Heart left ventricle (tissue), 16 donors: ENCODE measurements around the gene KCNJ6. TPM values are rescaled to one million over a fixed set of nuclear protein-coding genes. Genes with fewer than 3 reads are reported as not detected.
A peak's percentile ranks its signal among the peaks of the same experiment; 100 is the strongest.

Experiments used
- ATAC-seq, 4 donors: fragments of 200-7000 bp; cut with Tn5 transposase; one replicate each; pipeline ENCODE4 v1.9.1; 2020 to 2022; ENCODE audit warnings: moderate library complexity in 4 of 4, mild to moderate bottlenecking in 3 of 4, moderate number of reproducible peaks in 1 of 4
- DNase-seq, 5 donors: peaks; one replicate each; pipeline ENCODE4 v3.0.0-alpha.2; 2020
- H3K27ac ChIP-seq, 12 donors: fragments of 200-600 bp; sonication (generic) in 4 of 12; one replicate each; pipeline versions ENCODE4 v1.5.0 to v1.8.0; 2016 to 2022; ENCODE audit warnings: mild to moderate bottlenecking in 2 of 12
- H3K27me3 ChIP-seq, 9 donors: fragments of 200-600 bp; sonication (generic) in 2 of 9; one replicate each; pipeline versions ENCODE4 v1.5.1 to v1.8.0; 2016 to 2022; ENCODE audit warnings: mild to moderate bottlenecking in 3 of 9
- H3K36me3 ChIP-seq, 9 donors: fragments of 200-600 bp; sonication (generic) in 2 of 9; one replicate each; pipeline versions ENCODE4 v1.5.0 to v1.8.0; 2018 to 2022; ENCODE audit warnings: mild to moderate bottlenecking in 2 of 9
- H3K4me1 ChIP-seq, 12 donors: fragments of 200-600 bp; sonication (generic) in 4 of 12; one replicate each; pipeline versions ENCODE4 v1.5.0 to v1.8.0; 2016 to 2022; ENCODE audit warnings: mild to moderate bottlenecking in 3 of 12
- H3K4me3 ChIP-seq, 12 donors: fragments of 200-600 bp; sonication (generic) in 4 of 12; one replicate each; pipeline versions ENCODE4 v1.5.0 to v1.8.0; 2017 to 2022; ENCODE audit warnings: mild to moderate bottlenecking in 9 of 12, moderate library complexity in 4 of 12
- H3K9me3 ChIP-seq, 12 donors: fragments of 200-600 bp; sonication (generic) in 4 of 12; one replicate each; pipeline versions ENCODE4 v1.5.0 to v1.8.0; 2016 to 2022; ENCODE audit warnings: mild to moderate bottlenecking in 1 of 12
- POLR2A ChIP-seq, 2 donors: fragments of 450-650 bp; IDR thresholded peaks; one replicate each; pipeline ENCODE4 v1.6.1; 2017; ENCODE audit warnings: antibody characterized with exemption in 2 of 2, mild to moderate bottlenecking in 2 of 2, moderate library complexity in 2 of 2
- WGBS, 4 donors: extraction: QIAGEN DNeasy Blood & Tissue Kit in 2 of 4; methylation state at CpG; one replicate each; pipeline versions ENCODE4 v1.1.5 to v1.1.7; 2013 to 2018; 5-methylcytosine and 5-hydroxymethylcytosine counted together
- intact Hi-C, 10 donors: fragments of 100-400 bp; cut with DNase I; formaldehyde crosslinking; loops; one replicate each; pipeline versions ENCODE4 v1.11.1 to v1.14.2; 2022
- polyA plus RNA-seq, 2 donors: library from polyadenylated mRNA; stranded (reverse); fragments of 200-250 nt; gene quantifications; one replicate each; pipeline ENCODE4 v1.2.3, GENCODE V29; 2013
- total RNA-seq, 9 donors: library from RNA; depleted of rRNA in 2 of 9; stranded (reverse); fragments of >200 nt in 2 of 9; fragmentation: NEBNext Ultra II Directional in 3 of 9; extraction: Animal tissue kit (Norgen Biotek cat#: 25700) in 3 of 9; gene quantifications; one replicate each; pipeline versions ENCODE4 v1.1.0 to v1.2.4, GENCODE V29; 2016 to 2023
- TF ChIP-seq, protein P1 (sequence below), 12 donors: fragments of 200-600 bp; sonication (generic) in 4 of 12; IDR thresholded peaks; one replicate each; pipeline versions ENCODE4 v1.5.0 to v1.8.0; 2018 to 2022; ENCODE audit warnings: antibody characterized with exemption in 12 of 12, mild to moderate bottlenecking in 5 of 12
- donor health status: ischemic (EF 13 %, LVEDD 7.1; RV severe dilation, severe dysfunction).
- donor health status: healthy with polysubstance abuse.
- donor health status: DM: no; HTN: yes; CAD: no.
- donor health status: DM: no; HTN: no; CAD: no.
- donor health status: ischemic (EF 25% LVEDD 6.9; RV normal size, moderate dysfunction).
- donor health status: ischemic (EF 25% LVEDD 5.7; RV mildly dilated, moderate dysfunction).
- donor health status: healthy.
- donor health status: DM: yes; HTN: yes; CAD: no.
- donor health status: ischemic (EF 35%, LVEDD 5.7; RV mildly dilated, moderate dysfunction).
- donor health status: nonischemic (EF 11% LVEDD 7.7; RV severe dilation, severe dysfunction).
- donor health status: DM: yes; HTN: yes; CAD: no.
- donor health status: PGD.
- donor health status: ischemic (EF 29% LVEDD 5.4; RV normal size, mild dysfunction).
- donor health status: nonischemic (EF 23%, LVEDD 6.1; RV moderate dilation, normal function).

The KCNJ6 gene
- total and polyA plus RNA-seq, 11 donors: not detected

DNA sequence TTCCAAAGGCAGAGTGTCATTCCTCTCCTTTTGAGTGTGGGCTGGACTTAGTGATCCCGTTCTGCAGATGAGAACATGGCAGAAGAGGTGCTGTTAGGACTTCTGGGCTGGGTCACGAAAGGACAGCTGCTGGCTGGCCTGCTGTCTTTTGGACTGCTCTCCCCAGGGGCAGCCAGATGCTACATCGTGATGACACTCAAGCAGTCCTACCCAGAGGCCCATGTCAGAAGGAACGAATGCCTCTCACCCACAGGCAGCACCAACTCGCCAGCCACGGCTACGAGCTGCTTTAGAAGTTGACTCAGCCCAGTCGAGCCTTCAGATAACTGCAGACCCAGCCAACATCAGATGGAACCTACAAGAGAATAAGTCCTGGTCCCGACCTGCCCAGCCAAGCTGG, 156.5 kb downstream of the KCNJ6 start:
- no peak for TF ChIP-seq POLR2A (IDR thresholded peaks at IDR 0.05)
- TF ChIP-seq, protein P1, sequence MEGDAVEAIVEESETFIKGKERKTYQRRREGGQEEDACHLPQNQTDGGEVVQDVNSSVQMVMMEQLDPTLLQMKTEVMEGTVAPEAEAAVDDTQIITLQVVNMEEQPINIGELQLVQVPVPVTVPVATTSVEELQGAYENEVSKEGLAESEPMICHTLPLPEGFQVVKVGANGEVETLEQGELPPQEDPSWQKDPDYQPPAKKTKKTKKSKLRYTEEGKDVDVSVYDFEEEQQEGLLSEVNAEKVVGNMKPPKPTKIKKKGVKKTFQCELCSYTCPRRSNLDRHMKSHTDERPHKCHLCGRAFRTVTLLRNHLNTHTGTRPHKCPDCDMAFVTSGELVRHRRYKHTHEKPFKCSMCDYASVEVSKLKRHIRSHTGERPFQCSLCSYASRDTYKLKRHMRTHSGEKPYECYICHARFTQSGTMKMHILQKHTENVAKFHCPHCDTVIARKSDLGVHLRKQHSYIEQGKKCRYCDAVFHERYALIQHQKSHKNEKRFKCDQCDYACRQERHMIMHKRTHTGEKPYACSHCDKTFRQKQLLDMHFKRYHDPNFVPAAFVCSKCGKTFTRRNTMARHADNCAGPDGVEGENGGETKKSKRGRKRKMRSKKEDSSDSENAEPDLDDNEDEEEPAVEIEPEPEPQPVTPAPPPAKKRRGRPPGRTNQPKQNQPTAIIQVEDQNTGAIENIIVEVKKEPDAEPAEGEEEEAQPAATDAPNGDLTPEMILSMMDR (IDR thresholded peaks at IDR 0.05): no peak
- H3K36me3 ChIP-seq: no peaks in the 10 kb centered on the region
- H3K4me1 ChIP-seq: no peaks in the 10 kb centered on the region
- intact Hi-C loops: no loop called here
- no peak overlapping the region for H3K4me3 ChIP-seq
- no peaks in the 10 kb centered on the region for H3K27me3 ChIP-seq
- 76 to 88% (median 84%) methylated on average over 3 to 9 of the region's 9 CpGs for WGBS, 4 donors
- DNase-seq: no peak
- H3K27ac ChIP-seq: no peak overlapping the region
- H3K9me3 ChIP-seq: no peaks in the 10 kb centered on the region
- ATAC-seq: no peak

DNA sequence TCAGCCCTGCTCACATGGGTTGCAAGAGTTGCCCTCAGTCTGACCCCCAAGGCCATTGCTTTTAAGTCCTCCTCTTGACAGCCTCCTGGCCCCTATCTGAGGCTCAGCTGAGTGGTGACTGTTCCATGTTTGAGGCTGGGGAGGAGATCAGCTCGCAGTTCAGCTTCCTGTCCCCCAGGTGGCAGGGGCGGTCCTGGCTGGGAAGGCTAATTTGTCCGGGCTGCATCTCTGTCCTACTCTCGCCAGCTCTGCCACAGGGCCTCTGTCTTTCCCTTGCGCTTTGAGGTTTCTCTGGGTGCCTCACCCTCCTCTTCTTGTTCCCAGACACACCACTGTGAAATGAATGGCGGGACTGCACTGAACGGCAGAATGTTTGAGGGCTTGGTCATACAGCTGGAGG, 157.3 kb downstream of the KCNJ6 start:
- intact Hi-C loops: no loop called here
- no peak overlapping the region for H3K27ac ChIP-seq
- ATAC-seq (peak in 2 of 4 donors; percentile 48), DNase-seq (peak in 2 of 5 donors; percentile 34 to 60)
- no peak overlapping the region for H3K4me3 ChIP-seq
- 50 to 53% (median 51%) methylated on average over 7 of the region's 7 CpGs for WGBS, 4 donors
- H3K36me3 ChIP-seq: no peaks in the 10 kb centered on the region
- peaks cover 0 to under 1% (median 0%) of the 10 kb centered on the region in 12 donors for H3K4me1 ChIP-seq
- H3K27me3 ChIP-seq: no peaks in the 10 kb centered on the region
- TF ChIP-seq POLR2A (IDR thresholded peaks at IDR 0.05): no peak
- TF ChIP-seq, protein P1 (IDR thresholded peaks at IDR 0.05): peak in 3 of 12 donors; percentile 7 to 17 (median 7)
- H3K9me3 ChIP-seq: no peaks in the 10 kb centered on the region

DNA sequence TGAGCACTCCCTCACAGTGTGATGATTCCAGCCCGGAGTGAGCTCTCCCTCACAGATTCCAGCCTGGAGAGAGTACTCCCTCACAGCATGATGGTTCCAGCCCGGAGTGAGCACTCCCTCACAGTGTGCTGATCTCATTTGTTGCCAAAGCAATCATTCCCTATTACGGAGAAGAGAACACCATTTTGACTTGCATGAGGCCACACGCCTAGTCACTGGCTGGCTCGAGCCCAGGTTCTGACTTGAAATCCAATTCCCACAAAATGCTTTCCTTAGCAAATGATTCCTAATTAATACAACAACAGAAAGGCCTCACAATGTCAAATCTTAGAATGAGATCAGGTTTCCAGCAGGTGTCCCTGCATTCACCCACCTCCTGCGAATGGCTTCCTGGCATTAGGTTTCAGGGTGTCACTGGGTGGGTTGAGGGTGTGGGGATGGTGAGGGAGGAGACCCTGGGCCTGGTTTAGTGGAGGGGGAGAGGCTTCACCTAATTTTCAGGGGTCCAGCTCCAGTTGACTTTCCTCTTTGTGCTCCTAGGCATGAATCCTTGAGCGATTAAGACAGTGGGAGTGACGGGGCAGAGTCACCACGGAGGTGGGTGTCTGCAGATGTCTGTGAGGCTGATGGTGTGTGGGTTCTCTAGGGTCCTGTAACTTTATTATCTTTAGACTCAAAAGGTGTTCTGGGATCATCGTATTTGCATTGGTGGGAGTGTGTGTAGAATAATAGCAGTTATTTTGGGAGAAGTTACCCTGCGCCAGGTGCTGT, 158.5 kb downstream of the KCNJ6 start:
- Histone ChIP-seq H3K4me1 (peaks cover 0 to 13% (median 0%) of the 10 kb centered on the region in 12 donors), H3K36me3 (no peaks in the 10 kb centered on the region), H3K27me3 (no peaks in the 10 kb centered on the region), H3K9me3 (no peaks in the 10 kb centered on the region), H3K27ac (no peak overlapping the region), H3K4me3 (no peak overlapping the region)
- DNase-seq (no peak), ATAC-seq (no peak)
- WGBS, 4 donors: 74 to 79% (median 76%) methylated on average over 11 of the region's 11 CpGs
- intact Hi-C loops: no loop called here
- TF ChIP-seq, protein P1 (IDR thresholded peaks at IDR 0.05): no peak
- TF ChIP-seq POLR2A (IDR thresholded peaks at IDR 0.05): no peak

DNA sequence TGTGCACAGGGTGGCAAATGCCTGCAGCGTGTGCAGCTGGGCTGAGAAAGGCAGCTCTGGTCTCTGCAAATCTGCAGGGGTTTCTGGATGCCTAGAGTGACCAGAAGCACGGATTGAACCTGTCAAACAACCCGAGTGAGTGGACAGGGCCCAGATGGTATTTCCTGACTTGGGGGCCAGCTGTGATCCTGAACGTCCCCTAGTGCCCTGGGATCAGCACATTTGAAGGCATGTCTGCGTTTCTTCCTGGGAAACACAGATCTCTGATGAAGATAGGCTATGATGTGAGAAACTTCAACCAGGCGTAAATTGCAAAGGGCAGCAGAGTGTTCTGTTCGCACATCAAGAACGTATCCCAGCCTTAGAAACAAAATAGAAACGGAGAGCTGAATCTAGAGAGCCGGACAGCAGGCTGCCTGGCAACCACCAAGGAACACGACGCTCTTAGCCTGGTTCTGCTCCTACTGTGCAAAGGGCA, 163.1 kb downstream of the KCNJ6 start:
- peak overlapping the region in 7 of 12 donors; percentile 13 to 73 (median 57) for H3K27ac ChIP-seq
- DNase-seq (peak in 1 of 5 donors; percentile 42), ATAC-seq (peak; percentile 85 to 94 (median 88))
- no peaks in the 10 kb centered on the region for H3K36me3 ChIP-seq
- H3K4me3 ChIP-seq: no peak overlapping the region
- TF ChIP-seq POLR2A (IDR thresholded peaks at IDR 0.05): no peak
- peaks cover 0 to 4% (median 0%) of the 10 kb centered on the region in 9 donors for H3K27me3 ChIP-seq
- peaks cover 0 to 26% (median 2%) of the 10 kb centered on the region in 12 donors for H3K4me1 ChIP-seq
- no peaks in the 10 kb centered on the region for H3K9me3 ChIP-seq
- WGBS, 4 donors: 36 to 44% (median 37%) methylated on average over 12 of the region's 12 CpGs
- intact Hi-C loops: no loop called here
